Muscle of arm (tissue), 12 donors: Measurements from ENCODE around the gene ALLC. TPM values are rescaled to one million over a fixed set of nuclear protein-coding genes. Genes with fewer than 3 reads are reported as not detected.

ENCODE experiments used
- DNase-seq: peaks from one replicate; pipeline ENCODE4 v3.0.0-alpha.2; 2013
- polyA plus RNA-seq, 12 donors: library from polyadenylated mRNA; unstranded; fragments of 120-200 nt; gene quantifications; one replicate each; pipeline ENCODE4 v1.2.1, GENCODE V29; 2013; ENCODE audit not compliant: insufficient read length in 12 of 12

The ALLC gene
- polyA plus RNA-seq, 12 donors = 0.25 TPM; not detected in 11

DNA sequence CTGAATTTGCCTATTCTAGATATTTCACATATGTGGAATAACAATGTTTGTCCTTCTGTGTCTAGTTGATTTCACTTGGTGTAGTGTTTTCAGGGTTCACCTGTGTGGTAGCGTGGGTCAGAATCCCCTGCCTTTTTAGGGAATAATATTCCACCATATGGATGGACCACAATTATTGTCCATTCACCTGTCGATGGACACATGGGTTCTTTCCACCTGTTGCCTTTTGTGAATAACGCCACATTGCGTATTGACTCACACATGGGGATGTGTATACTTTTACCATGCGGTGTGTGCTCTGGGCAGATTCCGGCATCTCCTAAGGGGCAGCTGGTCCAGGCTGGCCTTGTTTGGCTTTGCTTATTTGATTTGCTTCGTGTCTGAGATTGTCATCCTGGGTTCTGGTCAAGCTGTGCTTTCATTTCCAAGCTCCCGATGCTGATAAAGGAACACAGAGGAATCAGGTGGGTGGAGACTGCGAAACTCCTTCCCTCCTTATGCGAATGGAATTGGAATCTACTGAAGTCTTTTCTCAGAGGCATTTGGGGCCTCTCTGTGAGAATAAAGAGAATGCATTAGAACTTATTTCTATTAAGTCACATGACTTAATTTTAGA, 18.9 kb upstream of the ALLC start:
- no peak for DNase-seq

DNA sequence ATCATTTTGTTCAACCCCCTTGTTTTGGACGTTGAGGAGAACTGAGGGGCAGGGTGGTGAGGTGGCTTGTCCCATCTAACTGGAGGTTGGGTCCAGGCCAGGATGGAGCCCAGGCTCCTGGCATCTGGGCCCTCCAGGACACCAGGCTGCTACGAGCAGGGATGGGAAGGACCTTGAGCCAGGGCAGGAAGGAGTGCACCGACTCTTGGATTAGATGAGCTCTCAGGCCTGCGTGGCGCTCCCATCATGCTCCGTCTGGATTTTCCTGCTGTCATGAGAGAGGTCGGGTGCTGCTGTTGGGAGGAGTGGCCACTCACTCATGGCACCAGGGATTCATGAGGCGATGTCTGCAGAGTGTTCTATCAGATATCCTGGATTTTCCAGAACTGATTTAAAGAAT, 18.3 kb upstream of the ALLC start:
- DNase-seq = no peak

DNA sequence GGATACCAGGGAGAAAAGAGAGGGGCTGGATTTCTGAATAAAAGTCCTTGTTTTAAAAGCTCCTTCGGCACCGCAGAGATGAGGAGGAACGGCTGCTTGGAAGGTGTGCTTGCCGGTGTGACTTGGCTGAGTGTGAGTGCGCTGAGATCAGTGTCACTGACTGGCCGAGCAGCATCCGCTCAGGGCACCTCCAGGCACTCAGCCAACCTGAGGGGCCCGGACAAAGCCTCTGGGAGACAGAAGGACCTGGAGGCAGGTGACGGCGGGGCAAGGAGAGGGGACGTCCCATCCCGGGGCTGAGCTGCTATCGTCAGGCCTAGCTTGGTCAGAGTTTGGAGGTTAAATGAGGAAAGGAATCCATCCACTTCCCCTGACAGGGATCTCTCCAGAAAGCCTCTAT, 16.8 kb upstream of the ALLC start:
- no peak for DNase-seq

DNA sequence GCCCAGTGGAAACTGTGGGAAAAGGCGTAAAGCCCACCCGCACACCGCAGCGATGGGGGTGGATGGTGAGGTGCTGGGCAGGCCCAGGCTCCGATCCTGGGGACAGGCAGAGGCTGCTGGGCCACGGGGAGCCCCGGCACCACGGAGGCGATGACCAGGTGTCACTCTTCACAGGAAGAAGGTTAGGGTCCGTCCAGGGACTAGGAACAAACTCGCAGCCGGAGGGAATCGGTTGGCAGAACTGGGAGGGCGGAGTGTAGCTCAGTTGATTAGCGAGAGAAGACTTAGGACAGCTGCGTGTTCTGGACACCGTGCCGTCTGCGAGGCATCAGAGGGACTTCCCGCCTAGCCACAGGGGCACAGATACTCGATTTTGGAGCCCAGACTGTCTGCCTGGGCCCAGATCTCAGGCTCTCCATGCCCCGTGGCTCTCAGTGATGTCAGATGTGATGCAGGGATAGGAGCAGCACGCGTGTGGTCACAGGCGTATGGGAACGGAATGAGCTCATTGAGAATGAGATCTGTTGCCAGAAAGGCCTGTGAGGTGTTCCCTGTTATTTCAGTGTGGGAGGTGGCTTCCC, 16.1 kb upstream of the ALLC start:
- DNase-seq = no peak

DNA sequence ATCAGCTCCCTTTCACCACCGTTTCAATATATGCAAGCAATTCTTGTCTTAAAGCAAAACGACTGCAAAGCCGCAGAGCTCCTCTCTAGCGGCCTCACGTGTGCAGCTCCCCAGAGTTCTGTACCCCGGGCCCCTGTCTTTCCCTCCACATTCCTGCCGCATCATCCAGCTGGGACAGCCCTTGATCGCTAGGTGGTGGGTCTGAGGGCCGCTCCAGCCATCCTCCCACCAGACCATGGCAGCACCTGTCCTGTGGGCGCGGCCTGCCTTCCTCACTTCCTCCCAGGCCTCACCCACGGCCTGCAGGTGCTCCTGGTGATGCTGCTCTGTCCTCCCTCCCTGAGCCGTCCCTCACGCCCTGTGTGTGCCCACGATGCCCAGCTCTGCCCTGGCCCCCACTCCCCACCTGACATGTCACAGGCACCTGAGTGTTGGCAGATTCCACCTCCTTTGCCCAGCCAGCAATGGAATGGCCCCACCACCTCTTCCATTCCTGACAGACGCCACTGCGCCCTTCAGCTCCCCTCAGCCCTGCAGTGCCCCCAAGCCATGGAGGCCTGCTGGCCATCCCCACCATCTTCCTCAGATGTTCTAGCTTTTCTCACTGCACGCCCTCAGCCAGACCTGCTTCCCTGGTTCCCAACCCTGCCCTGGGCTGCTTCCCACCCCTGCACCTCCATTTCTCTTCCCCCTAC, 15.3 kb upstream of the ALLC start:
- no peak for DNase-seq

DNA sequence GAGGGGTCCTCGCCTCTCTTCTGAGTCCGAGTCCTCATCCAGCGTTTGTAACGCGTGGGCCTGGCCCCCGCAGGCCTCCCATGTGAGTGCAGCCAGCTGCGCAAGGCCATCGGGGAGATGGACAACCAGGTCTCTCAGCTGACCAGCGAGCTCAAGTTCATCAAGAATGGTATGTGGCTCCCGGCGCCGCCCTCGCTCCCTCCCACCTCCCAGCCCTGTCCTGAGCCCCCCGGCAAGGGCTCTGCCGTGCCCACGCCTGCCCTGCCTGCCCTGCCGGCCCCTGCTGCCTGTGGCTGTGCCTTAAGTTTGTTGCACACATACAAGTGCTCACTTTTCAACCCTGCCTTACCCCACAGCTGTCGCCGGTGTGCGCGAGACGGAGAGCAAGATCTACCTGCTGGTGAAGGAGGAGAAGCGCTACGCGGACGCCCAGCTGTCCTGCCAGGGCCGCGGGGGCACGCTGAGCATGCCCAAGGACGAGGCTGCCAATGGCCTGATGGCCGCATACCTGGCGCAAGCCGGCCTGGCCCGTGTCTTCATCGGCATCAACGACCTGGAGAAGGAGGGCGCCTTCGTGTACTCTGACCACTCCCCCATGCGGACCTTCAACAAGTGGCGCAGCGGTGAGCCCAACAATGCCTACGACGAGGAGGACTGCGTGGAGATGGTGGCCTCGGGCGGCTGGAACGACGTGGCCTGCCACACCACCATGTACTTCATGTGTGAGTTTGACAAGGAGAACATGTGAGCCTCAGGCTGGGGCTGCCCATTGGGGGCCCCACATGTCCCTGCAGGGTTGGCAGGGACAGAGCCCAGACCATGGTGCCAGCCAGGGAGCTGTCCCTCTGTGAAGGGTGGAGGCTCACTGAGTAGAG, 14.4 kb upstream of the ALLC start:
- no peak for DNase-seq

DNA sequence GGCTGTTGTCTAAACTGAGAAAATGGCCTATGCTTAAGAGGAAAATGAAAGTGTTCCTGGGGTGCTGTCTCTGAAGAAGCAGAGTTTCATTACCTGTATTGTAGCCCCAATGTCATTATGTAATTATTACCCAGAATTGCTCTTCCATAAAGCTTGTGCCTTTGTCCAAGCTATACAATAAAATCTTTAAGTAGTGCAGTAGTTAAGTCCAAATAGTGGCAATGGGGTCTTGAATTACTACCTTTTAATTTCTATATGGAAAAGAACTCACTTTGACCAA, 13.8 kb upstream of the ALLC start:
- DNase-seq = no peak

DNA sequence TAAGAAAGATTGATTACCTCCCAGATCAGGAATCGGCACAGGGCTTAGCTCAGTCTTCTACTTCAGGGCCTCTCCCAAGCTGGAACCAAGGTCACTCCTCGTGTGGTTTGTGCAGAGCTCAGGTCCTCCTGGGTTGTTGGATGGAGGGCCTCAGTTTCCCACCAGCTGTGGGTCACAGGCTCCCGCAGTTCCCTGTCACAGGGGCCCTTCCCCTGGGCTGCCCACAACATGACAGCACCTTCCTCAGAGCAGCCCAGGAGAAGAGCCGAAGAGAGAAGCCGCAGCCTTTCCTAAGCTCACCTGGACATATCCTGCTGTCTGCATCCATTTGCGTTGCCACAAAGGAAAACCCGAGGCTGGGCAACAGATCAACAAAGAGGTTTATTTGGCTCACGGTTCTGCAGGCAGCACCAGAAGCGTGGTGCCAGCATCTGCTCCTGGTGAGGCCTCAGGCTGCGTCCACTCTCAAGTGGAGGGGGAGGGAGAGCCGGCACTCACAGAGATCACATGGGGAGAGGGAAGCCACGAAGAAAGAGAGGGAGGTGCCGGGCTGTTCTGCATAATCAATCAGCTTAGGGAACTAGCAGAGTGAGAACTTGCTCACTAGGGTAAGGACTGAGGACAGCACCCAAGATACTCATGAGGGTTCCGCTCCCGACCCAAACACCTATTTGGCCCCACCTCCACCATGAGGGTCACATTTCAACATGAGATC, 13.0 kb upstream of the ALLC start:
- DNase-seq = no peak

DNA sequence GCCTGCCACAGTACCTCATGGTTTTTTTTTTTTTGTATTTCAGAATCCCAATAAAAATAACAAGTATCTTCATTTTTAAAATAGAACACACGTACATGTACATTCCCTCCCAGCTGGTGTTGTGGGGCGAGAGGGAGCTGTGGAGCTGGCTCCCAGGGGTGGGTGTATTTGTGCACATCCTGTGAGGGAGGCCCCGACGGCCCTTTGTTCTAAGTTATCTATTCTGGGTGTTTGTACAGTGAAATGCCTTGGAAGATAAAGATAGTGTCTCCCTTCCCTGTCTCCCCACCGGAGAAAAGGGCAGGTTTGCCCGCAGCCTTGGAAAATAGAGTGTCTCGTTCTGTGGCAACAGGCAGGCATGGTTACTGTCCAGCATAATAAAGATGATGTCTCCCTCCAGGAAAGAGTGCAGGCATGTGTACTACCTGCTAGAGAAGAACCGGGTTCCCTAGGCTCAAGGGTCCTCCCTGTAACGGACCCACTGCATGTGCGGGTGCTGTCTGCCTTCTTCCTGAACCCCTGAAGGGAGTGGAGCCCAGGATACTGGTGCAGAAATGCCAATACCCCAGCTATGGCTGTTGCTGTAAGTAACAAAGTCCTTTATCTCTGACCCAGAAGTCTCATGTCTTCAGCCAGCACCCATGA, 12.1 kb upstream of the ALLC start:
- DNase-seq = no peak

DNA sequence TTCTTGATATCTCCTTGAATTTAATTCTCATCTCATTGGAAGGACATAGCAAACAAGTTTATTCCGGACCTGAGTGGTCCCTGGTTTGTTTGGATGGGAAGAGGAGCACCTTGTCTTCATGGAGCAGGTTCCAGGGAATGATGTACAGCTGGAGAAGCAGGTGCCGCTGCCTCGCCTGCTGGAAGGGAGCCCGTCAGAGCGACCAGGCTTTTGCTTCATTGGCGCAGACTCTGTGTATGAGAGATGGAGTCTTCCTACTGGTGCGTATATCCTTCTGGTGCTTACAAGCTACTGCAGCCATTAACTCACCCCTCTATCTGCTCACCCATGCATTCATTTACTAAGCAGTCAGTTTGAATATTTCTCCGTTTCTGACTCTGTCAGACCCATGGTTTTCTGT, 11.6 kb upstream of the ALLC start:
- no peak for DNase-seq

DNA sequence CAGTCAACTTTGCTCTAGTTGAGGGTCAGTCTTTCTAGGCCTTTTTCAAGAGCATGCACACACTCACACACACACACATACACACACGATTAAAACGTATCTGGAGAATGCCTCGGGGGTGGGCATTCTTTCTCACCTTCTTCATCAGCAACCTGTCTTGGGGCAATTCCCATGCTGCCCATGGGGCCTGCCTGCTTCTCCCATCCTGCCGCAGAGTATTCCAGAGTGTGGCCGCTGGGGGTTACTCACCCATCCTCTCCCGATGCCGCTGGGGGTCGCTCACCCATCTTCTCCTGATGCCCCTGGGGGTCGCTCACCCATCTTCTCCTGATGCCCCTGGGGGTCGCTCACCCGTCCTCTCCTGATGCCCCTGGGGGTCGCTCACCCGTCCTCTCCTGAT, 10.8 kb upstream of the ALLC start:
- no peak for DNase-seq

DNA sequence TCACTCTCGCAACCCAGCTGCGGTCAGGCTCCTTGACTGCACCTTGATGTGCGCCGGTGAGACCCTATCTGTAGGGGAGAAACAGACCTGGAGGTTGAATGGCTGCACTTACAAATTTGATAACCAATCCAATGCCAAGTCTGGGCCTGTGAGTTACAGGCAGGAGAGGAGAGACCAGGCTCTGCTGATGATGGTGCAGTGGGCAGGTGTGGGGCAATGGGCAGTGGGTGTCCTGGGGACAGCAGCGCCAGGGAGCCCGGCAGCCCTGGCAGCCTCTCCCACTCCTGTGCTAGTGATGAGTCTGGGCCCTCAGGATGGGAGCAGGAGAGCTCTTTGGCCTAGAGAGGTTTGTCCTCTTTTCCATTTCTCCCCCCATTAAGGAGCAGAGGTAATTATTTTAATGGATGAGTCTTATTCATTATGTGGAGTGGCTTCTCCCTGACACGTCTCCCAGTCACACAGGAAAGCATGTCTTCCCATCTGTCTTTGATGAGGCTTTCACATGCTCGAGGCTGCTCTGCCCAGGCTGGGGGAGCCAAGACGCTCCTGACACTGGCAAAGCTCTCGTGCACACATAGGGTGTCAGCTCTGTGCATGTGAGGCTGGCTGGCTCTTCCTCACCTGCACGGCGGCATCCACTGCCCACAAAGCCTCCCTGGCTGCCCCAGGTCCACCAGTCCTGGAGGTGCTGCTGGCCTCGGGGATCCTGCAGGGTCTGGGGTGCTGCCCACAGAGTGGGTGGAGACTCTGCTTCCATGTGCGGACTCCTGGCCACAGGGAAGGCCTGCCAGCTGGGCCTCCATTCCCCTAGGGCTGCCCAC, 10.0 kb upstream of the ALLC start:
- DNase-seq = no peak

DNA sequence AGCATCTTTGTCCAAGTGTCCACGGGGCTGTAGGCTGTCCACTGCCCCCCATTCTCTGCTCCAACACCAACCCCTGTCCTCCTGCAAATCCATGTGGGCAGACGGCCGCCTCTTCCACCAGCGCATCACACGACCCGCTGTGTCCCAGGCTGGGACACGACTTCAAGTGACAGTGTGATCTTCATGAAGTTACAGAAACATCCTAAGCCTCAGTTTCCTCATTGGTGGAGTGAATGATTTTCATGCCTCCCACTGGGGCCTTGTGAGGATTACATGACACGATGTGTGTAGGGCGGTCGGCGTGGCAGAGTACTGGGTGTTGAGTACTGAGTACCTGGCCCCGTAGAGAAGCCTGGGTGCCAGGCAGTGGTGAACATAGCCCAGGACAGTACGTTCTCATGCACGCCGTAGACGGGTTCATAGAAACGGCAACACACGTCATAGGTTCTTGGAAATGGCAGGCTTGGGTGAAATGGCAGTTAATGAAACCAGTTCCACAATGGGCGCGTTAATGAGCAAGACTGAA, 9.3 kb upstream of the ALLC start:
- DNase-seq = no peak

DNA sequence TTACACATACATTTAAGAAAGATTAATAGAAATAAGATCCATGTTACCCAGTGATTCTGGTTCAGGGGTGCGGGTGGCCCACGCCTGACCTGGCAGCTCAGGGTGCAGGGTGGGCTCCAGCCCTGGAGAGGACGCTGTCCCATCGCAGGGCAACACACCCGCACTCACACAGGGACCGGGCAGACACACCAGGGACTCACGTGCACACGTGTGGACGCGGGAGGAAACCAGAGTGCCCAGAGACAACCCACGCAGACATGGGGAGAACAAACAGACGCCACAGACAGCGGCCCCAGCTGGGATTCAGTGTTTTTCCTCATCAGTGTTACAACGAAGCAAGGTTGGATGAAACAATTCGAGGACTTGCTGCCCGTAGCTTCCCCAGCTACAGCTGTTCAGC, 8.4 kb upstream of the ALLC start:
- no peak for DNase-seq

DNA sequence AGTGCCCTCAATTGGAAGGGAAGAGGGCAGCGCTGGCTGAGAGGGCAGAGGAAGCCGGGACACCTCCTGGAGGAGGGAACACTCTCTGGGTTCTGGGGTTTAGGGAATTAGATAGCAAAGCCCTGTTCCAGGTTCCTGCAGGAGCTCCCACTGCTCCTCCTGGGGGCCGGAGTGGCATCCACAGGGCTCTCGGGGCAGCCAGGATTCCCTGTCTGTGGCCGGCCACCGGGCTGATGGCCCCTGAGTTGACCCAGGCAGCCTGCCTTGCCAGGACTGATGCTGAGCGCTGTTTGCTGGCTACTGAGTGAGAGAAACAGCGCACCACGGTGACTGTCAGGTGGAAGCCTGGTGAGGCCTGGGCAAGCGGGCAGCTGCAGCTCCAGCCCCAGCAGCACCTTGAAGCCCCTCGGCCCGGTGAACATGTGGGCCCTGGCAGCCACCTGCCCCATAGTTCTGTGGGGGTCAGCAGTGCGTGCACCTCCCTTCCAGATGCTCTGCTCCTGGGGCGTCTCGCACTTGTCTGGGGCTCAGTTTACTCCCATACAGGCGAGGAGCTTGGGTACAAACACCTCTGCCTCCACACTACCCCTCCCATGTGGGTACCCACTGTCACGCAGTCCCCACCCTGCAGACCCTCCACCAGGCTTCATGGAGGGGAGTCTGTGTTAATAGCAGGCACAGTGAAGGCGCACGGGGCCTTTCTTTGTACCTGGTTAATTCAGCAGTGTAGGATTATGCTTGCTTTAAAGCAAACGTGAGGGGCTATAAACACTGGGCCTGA, 7.7 kb upstream of the ALLC start:
- DNase-seq = no peak

DNA sequence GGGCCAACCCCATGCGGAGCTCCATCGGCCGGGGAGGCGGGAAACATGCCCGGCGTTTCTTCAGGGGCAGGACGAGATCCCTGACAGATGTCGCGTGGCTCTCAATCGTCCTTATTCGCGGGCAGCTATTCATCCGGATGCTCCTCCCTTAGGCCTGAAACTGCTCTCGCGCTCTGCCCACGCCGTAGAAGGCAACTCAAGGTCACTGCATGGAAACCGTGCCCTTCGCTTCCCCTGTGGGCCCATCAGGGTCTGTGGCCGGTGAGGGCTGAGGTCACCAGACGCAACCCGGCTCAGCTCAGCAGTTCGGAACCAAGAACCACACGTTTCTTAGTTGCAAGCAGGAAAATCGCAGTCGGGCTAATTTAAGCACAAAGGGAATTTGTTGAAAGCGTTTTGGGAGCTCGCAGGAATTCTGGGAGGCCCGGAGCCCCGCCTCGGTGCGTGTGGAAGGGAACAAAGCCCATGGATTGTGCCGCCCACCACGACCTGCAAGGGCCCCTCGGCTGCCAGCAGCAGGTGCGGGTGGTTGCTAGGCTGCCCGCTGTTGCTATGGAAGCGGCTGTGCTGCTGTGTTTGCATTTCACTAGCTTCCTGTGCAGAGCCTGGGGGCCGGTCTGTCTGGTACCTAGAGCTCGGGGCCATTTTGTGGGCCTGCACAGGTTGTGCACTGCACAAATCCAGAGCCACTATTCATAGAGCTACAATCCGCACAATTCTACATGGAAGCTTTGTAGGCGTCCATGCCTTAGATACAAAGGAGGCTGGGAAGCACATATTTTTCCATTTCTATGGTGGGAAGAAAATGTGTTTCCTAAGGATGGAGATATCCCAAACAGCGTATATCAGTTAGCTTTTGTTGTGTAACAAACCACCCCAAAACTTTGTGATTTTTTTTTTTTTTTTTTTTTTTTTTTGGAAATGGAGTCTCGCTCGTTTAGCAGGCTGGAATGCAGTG, 6.0 kb upstream of the ALLC start:
- peak; percentile 31 for DNase-seq

DNA sequence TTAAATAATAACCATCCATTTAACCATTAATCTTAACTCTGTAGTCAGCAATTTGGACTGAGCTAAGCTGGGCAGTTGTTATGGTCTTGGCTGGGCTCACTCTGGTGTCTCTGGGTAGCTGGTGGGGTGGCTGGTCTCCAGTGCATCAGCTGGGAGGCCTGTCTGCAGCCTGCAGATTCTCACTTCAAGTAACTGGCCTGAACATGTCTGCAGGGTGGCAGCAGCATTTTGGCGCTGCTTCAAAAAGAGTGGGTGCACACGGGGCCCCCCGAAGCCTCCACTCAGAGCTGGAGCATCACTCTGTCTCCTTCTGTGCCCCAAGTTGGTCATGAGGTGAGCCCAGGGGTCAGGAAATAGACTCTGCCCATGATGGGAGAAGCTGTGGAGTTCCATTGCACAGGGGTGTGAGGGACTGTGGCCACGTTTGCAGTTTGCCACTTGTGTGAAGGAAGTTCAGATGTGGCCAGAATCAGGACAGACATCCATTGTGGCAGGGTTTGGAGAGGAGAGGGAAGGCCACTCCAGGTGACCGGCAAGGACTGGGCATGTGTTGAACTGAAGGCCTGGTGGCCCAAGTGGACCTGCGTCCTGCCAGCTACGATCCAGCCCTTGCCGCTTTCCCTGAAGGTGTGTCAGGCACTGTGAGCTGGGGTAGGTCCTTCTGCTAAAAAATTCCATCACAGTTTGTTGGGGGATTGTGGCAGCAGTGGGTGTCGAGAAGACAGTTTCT, 4.9 kb upstream of the ALLC start:
- DNase-seq = no peak

DNA sequence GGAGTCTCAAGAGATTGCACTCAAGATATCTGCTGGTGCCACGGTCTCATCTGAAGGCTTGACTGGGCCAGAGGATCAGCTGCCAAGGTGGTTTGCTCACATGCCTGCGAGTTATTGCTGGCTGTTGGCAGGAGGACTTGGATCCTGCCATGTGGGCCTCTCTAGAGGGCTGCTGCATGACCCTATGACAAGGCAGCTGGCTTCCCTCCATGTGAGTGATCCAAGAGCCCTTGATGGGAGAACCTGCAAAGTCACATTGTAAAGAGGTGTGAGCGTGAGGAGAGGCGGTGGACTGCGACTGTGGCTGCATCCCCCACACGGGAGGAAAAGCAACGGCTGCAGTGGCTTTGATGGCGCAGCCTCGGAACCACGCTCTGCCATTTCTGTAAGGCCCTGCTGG, 4.0 kb upstream of the ALLC start:
- DNase-seq = no peak
